Caco-2 (cell line): ENCODE data around the gene PPP1R3F. TPM values are rescaled to one million over a fixed set of nuclear protein-coding genes. Genes with fewer than 3 reads are reported as not detected.
"Not testable (repeated sequence)": the region's sequence is repeated elsewhere in the genome, so short reads cannot be mapped to it uniquely, and the experiment has no call there.

ENCODE experiments used
- BruUV-seq: library from RNA; stranded (reverse); fragments of 400-500 nt; replicated peaks from 2 replicates; lab custom pipeline; 2021; lab: Mats Ljungman, UMichigan
- CTCF ChIA-PET: fragments of 300-600 bp; sonication (Branson Sonifier 250); formaldehyde crosslinking; loops from one replicate; lab custom pipeline; 2022; ENCODE audit warnings: antibody characterized with exemption; lab: Charles Lee
- POLR2A ChIA-PET: fragments of 300-600 bp; sonication (Branson Sonifier 250); formaldehyde crosslinking; loops from one replicate; lab custom pipeline; 2022; ENCODE audit warnings: antibody characterized with exemption; lab: Charles Lee
- DNase-seq, 2 experiments: peaks; one replicate each; pipeline versions ENCODE4 v3.0.0 to v3.0.0-alpha.2; 2020 to 2022
- H3K27me3 ChIP-seq: replicated peaks from 2 replicates; pipeline ENCODE4 v1.6.0; 2011; ENCODE audit warnings: low read length; ENCODE audit not compliant: control insufficient read depth, insufficient read depth
- H3K36me3 ChIP-seq: 2 replicates; pipeline ENCODE4 v1.5.1; 2011; ENCODE audit warnings: low read length; ENCODE audit not compliant: control insufficient read depth, insufficient read depth
- H3K4me1 ChIP-seq: fragments of 250-450 bp; sonication (Bioruptor Pico); 2 replicates; pipeline ENCODE4 v1.5.1; 2020; ENCODE audit warnings: mild to moderate bottlenecking
- H3K4me3 ChIP-seq: 2 replicates; pipeline ENCODE4 v1.5.1; 2011; ENCODE audit warnings: low read depth, mild to moderate bottlenecking, control low read depth, low read length
- H3K9me3 ChIP-seq: fragments of 250-450 bp; sonication (Bioruptor Pico); 2 replicates; pipeline ENCODE4 v1.5.1; 2020; ENCODE audit warnings: mild to moderate bottlenecking, moderate library complexity
- H3K27ac Mint-ChIP-seq: one replicate; pipeline ENCODE4 v1.8.0; 2022; ENCODE audit warnings: mixed read lengths; ENCODE audit not compliant: unreplicated experiment
- H3K27me3 Mint-ChIP-seq: one replicate; pipeline ENCODE4 v1.8.0; 2022; ENCODE audit warnings: mixed read lengths; ENCODE audit not compliant: insufficient read depth, unreplicated experiment
- H3K36me3 Mint-ChIP-seq: one replicate; pipeline ENCODE4 v1.8.0; 2022; ENCODE audit warnings: mild to moderate bottlenecking, mixed read lengths; ENCODE audit not compliant: insufficient read depth, unreplicated experiment
- H3K4me1 Mint-ChIP-seq: one replicate; pipeline ENCODE4 v1.8.0; 2022; ENCODE audit warnings: low read depth, mixed read lengths; ENCODE audit not compliant: unreplicated experiment
- H3K4me3 Mint-ChIP-seq: one replicate; pipeline ENCODE4 v1.8.0; 2022; ENCODE audit warnings: mild to moderate bottlenecking, moderate library complexity, mixed read lengths; ENCODE audit not compliant: unreplicated experiment
- H3K9me3 Mint-ChIP-seq: one replicate; pipeline ENCODE4 v1.8.0; 2022; ENCODE audit warnings: mixed read lengths; ENCODE audit not compliant: unreplicated experiment
- CTCF ChIP-seq, 2 experiments: fragments of 200-600 bp in 1 of 2; IDR thresholded peaks; 1 replicate in 1 of 2; 2 replicates in 1 of 2; pipeline versions ENCODE4 v1.5.1 to v1.8.0; 2011 to 2022; ENCODE audit warnings: antibody characterized with exemption in 1 of 2, control low read depth in 1 of 2, inconsistent platforms in 1 of 2, low read depth in 1 of 2, low read length in 1 of 2, mild to moderate bottlenecking in 1 of 2, moderate library complexity in 1 of 2; ENCODE audit not compliant: insufficient read depth in 1 of 2, severe bottlenecking in 1 of 2, unreplicated experiment in 1 of 2
- intact Hi-C: fragments of 100-400 bp; cut with micrococcal nuclease; formaldehyde crosslinking; loops from one replicate; pipeline ENCODE4 v1.10.0; 2022; ENCODE audit not compliant: unreplicated experiment
- total RNA-seq: library from RNA; stranded (reverse); gene quantifications from 2 replicates; pipeline ENCODE4 v1.2.3, GENCODE V29; 2022

The PPP1R3F gene
- total RNA-seq, 1 experiment from 2014 or later, result 3.9 TPM

GRCh38 chrX:49312176-49312575 is 42.6 kb downstream of the PPP1R3F start:
- Histone ChIP-seq H3K36me3 (no peaks in the 10 kb centered on the region), H3K27me3 (no peaks in the 10 kb centered on the region), H3K4me3 (no peak overlapping the region), H3K4me1 (no peaks in the 10 kb centered on the region; the same call in 1 of the 2 replicates), H3K9me3 (no peaks in the 10 kb centered on the region)
- Mint-ChIP-seq H3K9me3 (no peaks in the 10 kb centered on the region), H3K36me3 (peaks cover 14% of the 10 kb centered on the region), H3K27ac (no peak overlapping the region), H3K4me1 (peaks cover 23% of the 10 kb centered on the region), H3K4me3 (no peak overlapping the region), H3K27me3 (no peaks in the 10 kb centered on the region)
- TF ChIP-seq CTCF (IDR thresholded peaks at IDR 0.05; ENCODE audit: insufficient read depth in 1 of 2, low read depth in 1 of 2, low read length in 1 of 2, severe bottlenecking in 1 of 2, unreplicated experiment in 1 of 2), result no peak
- CTCF ChIA-PET, result no interaction called here
- POLR2A ChIA-PET, result no interaction called here
- no peak for DNase-seq
- intact Hi-C loops, result no loop called here
- BruUV-seq, result no TSS peak

- H3K9me3 ChIP-seq, result no peaks in the 10 kb centered on the region
- intact Hi-C loops, result no loop called here
- no peaks in the 10 kb centered on the region for H3K36me3 ChIP-seq
- H3K4me1 Mint-ChIP-seq, result no peaks in the 10 kb centered on the region
- CTCF ChIA-PET, result no interaction called here
- H3K36me3 Mint-ChIP-seq, result no peaks in the 10 kb centered on the region
- POLR2A ChIA-PET, result no interaction called here
- no peaks in the 10 kb centered on the region for H3K9me3 Mint-ChIP-seq
- no peak for DNase-seq
- no peaks in the 10 kb centered on the region for H3K4me1 ChIP-seq
- no peak for TF ChIP-seq CTCF (IDR thresholded peaks at IDR 0.05; ENCODE audit: insufficient read depth in 1 of 2, low read depth in 1 of 2, low read length in 1 of 2, severe bottlenecking in 1 of 2, unreplicated experiment in 1 of 2)
- no peak overlapping the region for H3K4me3 Mint-ChIP-seq
- H3K27me3 ChIP-seq, result no peaks in the 10 kb centered on the region
- H3K27me3 Mint-ChIP-seq, result no peaks in the 10 kb centered on the region
- no peak overlapping the region for H3K4me3 ChIP-seq
- no TSS peak for BruUV-seq
- H3K27ac Mint-ChIP-seq, result no peak overlapping the region
These were observed 46.5 kb downstream of the PPP1R3F start for GRCh38 chrX:49316085-49316484.

GRCh38 chrX:49321737-49322136 is 52.1 kb downstream of the PPP1R3F start, which contains the start of gene GAGE12J:
Gene GAGE12J, plus strand, starts transcription at chrX:49322037. Its CDS starts 1,157 bp downstream, at chrX:49323194.
- POLR2A ChIA-PET, H3K4me1 Mint-ChIP-seq, BruUV-seq: not testable (repeated sequence)

GRCh38 chrX:49322266-49322665 is 52.7 kb downstream of the PPP1R3F start:
- CTCF ChIA-PET, H3K36me3 Mint-ChIP-seq, intact Hi-C loops, H3K4me1 ChIP-seq, H3K27ac Mint-ChIP-seq, H3K9me3 Mint-ChIP-seq, H3K4me3 Mint-ChIP-seq, H3K27me3 Mint-ChIP-seq, H3K4me1 Mint-ChIP-seq, BruUV-seq, H3K27me3 ChIP-seq, DNase-seq, POLR2A ChIA-PET, H3K4me3 ChIP-seq, H3K9me3 ChIP-seq, H3K36me3 ChIP-seq: not testable (repeated sequence)

More at GRCh38 chrX:49321737-49322136, 52.1 kb downstream of the PPP1R3F start, which contains the start of gene GAGE12J:
- DNase-seq, H3K9me3 ChIP-seq, H3K4me1 ChIP-seq, H3K36me3 Mint-ChIP-seq, CTCF ChIA-PET, H3K27me3 Mint-ChIP-seq, H3K4me3 Mint-ChIP-seq, H3K36me3 ChIP-seq, H3K27me3 ChIP-seq, H3K27ac Mint-ChIP-seq, intact Hi-C loops, H3K4me3 ChIP-seq, H3K9me3 Mint-ChIP-seq: not testable (repeated sequence)

- DNase-seq, H3K4me1 Mint-ChIP-seq, POLR2A ChIA-PET, H3K4me1 ChIP-seq, H3K4me3 ChIP-seq, H3K27me3 Mint-ChIP-seq, H3K36me3 ChIP-seq, BruUV-seq, intact Hi-C loops, H3K9me3 Mint-ChIP-seq, CTCF ChIA-PET, H3K4me3 Mint-ChIP-seq, H3K36me3 Mint-ChIP-seq, H3K9me3 ChIP-seq, H3K27me3 ChIP-seq, H3K27ac Mint-ChIP-seq: not testable (repeated sequence)
These were observed 54.1 kb downstream of the PPP1R3F start for GRCh38 chrX:49323735-49324134.

- H3K4me1 ChIP-seq, H3K27ac Mint-ChIP-seq, intact Hi-C loops, H3K27me3 Mint-ChIP-seq, H3K4me3 Mint-ChIP-seq, CTCF ChIA-PET, H3K27me3 ChIP-seq, H3K4me3 ChIP-seq, H3K4me1 Mint-ChIP-seq, H3K9me3 ChIP-seq, BruUV-seq, H3K9me3 Mint-ChIP-seq, H3K36me3 ChIP-seq, H3K36me3 Mint-ChIP-seq, POLR2A ChIA-PET, DNase-seq: not testable (repeated sequence)
These were observed 60.8 kb downstream of the PPP1R3F start for GRCh38 chrX:49330421-49330820.
